Measurements from ENCODE around the gene SMYD3.

- TF ChIP-seq CTCF (IDR thresholded peaks at IDR 0.05) (no peak), POLR2A (IDR thresholded peaks at IDR 0.05) (no peak)
These were observed 385.5 kb downstream of the SMYD3 start for GRCh38 chr1:246121533-246121932.

Data from heart left ventricle (tissue), 13 donors.